ENCODE data around the gene GPR87.

GRCh38 chr3:151330899-151331298 is 14.3 kb upstream of the GPR87 start:
- TF ChIP-seq CTCF (conservative IDR thresholded peaks at IDR 0.05; ENCODE audit: low read depth, low read length) (no peak), EZH2 (IDR thresholded peaks at IDR 0.05; ENCODE audit: borderline replicate concordance, low read depth, low read length, poor library complexity, severe bottlenecking) (no peak)
